ENCODE results near the gene CTNNA3. TPM values are rescaled to one million over a fixed set of nuclear protein-coding genes. Genes with fewer than 3 reads are reported as not detected.

Gene CTNNA3
- total and polyA plus RNA-seq, 2 donors (not counting 3 experiments of a cell fraction or from before 2014, with no cell fraction given), result not detected

GRCh38 chr10:66927251-66927935 lies 768.6 kb downstream of the CTNNA3 start:
- ChIA-PET POLR2A (no interaction called here), CTCF (interaction anchor here (1.9 kb wide), 1 partner anchor 594 kb away, joined by 7 read pairs; no protein-coding TSS in a partner anchor)
- H3K9ac ChIP-seq (replicated peaks; ENCODE audit: extremely low read depth, insufficient read depth, low read length), result no peak overlapping the region
- H3K9me1 ChIP-seq (replicated peaks; ENCODE audit: control insufficient read depth, extremely low read depth, insufficient read depth, low read length), result no peaks in the 10 kb centered on the region
- H4K20me1 ChIP-seq (replicated peaks; ENCODE audit: control insufficient read depth, extremely low read depth, insufficient read depth, low read length), result no peaks in the 10 kb centered on the region
- no peaks in the 10 kb centered on the region for H3K9me3 ChIP-seq (replicated peaks; ENCODE audit: control insufficient read depth, insufficient read depth, low read length)
- no peak overlapping the region for H3K27ac ChIP-seq (ENCODE audit: insufficient read depth, low read depth, low read length)
- no peaks in the 10 kb centered on the region for H3K36me3 ChIP-seq (ENCODE audit: control insufficient read depth in 2 of 2, extremely low read depth in 1 of 2, insufficient read depth in 2 of 2, low read length in 2 of 2)
- H3K4me2 ChIP-seq (ENCODE audit: insufficient read depth, low read length), result no peak overlapping the region
- no peaks in the 10 kb centered on the region for H3K4me1 ChIP-seq (ENCODE audit: control insufficient read depth, extremely low read depth, insufficient read depth, low read length)
- no peak for TF ChIP-seq POLR2AphosphoS5 (IDR thresholded peaks at IDR 0.05; ENCODE audit: insufficient read depth, low read depth, low read length)
- no peak for TF ChIP-seq MYC (IDR thresholded peaks at IDR 0.05; ENCODE audit: low read depth, low read length)
- TF ChIP-seq GATA2 (IDR thresholded peaks at IDR 0.05; ENCODE audit: insufficient read depth, insufficient read length, low read depth, low read length), result no peak
- no peak for TF ChIP-seq JUN (IDR thresholded peaks at IDR 0.05; ENCODE audit: borderline replicate concordance, insufficient read depth, insufficient read length, low read depth)
- TF ChIP-seq CTCF (IDR thresholded peaks at IDR 0.05; ENCODE audit: extremely low read depth in 1 of 2, insufficient read depth in 1 of 2, low read depth in 1 of 2, low read length in 2 of 2), result no peak
- TF ChIP-seq EZH2 (IDR thresholded peaks at IDR 0.05; ENCODE audit: borderline replicate concordance, low read depth, low read length, severe bottlenecking), result peak; percentile 43
- no peak for TF ChIP-seq FOS (IDR thresholded peaks at IDR 0.05; ENCODE audit: borderline replicate concordance, insufficient read depth, low read length)
- no peaks in the 10 kb centered on the region for H3K79me2 ChIP-seq (ENCODE audit: control insufficient read depth, insufficient read depth, low read length)
- FAIRE-seq, result no peak
- no peak for DNase-seq (ENCODE audit: low read depth, low spot score)
- no peak overlapping the region for H3K4me3 ChIP-seq (replicated peaks in 1 of 3; ENCODE audit: insufficient read depth in 1 of 3, low read depth in 1 of 3, low read length in 3 of 3)
- peaks cover 25 to 28% of the 10 kb centered on the region in 2 experiments for H3K27me3 ChIP-seq (ENCODE audit: control insufficient read depth in 2 of 2, insufficient read depth in 2 of 2, low read length in 2 of 2)
- intact Hi-C loops (cut with micrococcal nuclease) (no loop called here), dilution Hi-C loops (cut with MboI; ENCODE audit: extremely low pct_ligation_motif_present, low sequenced_read_pairs) (no loop called here)
- H2AFZ ChIP-seq (ENCODE audit: low read depth, low read length), result no peak overlapping the region
- no TSS peak for BruUV-seq (replicated peaks)
